HEK293 (cell line): Measurements from ENCODE around the gene ADIPOR1.

Experiments used
- CTCF ChIA-PET: fragments of 350-600 bp; formaldehyde crosslinking; extraction: SDS; loops from one replicate; lab custom pipeline; 2021; ENCODE audit warnings: antibody characterized with exemption; lab: Yijun Ruan, JAX
- POLR2A ChIA-PET: fragments of 300-600 bp; formaldehyde crosslinking; extraction: SDS; loops from one replicate; lab custom pipeline; 2020; ENCODE audit warnings: antibody characterized with exemption, inconsistent platforms; lab: Yijun Ruan, JAX
- H3K27ac ChIP-seq: fragments of 200-500 bp; sonication (Bioruptor generic); 2 replicates; pipeline ENCODE4 v1.5.1; 2014; ENCODE audit warnings: low read depth, low read length, control low read depth, inconsistent platforms; ENCODE audit errors: extremely low read depth
- H3K36me3 ChIP-seq, 2 experiments: fragments of 200-500 bp in 1 of 2; sonication (Bioruptor generic) in 1 of 2; 1 replicate in 1 of 2; 2 replicates in 1 of 2; pipeline ENCODE4 v1.5.1; 2014 to 2017; ENCODE audit warnings: inconsistent platforms in 2 of 2, low read length in 2 of 2; ENCODE audit not compliant: control insufficient read depth in 2 of 2, insufficient read depth in 1 of 2
- H3K4me1 ChIP-seq: fragments of 200-500 bp; sonication (Bioruptor generic); 2 replicates; pipeline ENCODE4 v1.5.1; 2014; ENCODE audit warnings: mild to moderate bottlenecking, low read length, inconsistent platforms; ENCODE audit not compliant: control insufficient read depth, insufficient read depth
- H3K4me3 ChIP-seq: 2 replicates; pipeline ENCODE4 v1.5.1; 2011; ENCODE audit warnings: low read depth, mild to moderate bottlenecking, control low read depth, low read length, moderate library complexity
- H3K9me3 ChIP-seq: fragments of 200-500 bp; sonication (Bioruptor generic); 2 replicates; pipeline ENCODE4 v1.5.1; 2014; ENCODE audit warnings: low read depth, low read length, inconsistent platforms; ENCODE audit not compliant: control insufficient read depth, insufficient read depth
- BCL11A ChIP-seq: fragments of 450-650 bp; formaldehyde crosslinking; IDR thresholded peaks from 2 replicates; pipeline ENCODE4 v1.5.1; 2016; ENCODE audit warnings: low read depth, missing biosample characterization, missing genetic modification characterization
- BCL11B ChIP-seq: fragments of 450-650 bp; formaldehyde crosslinking; IDR thresholded peaks from 2 replicates; pipeline ENCODE4 v1.5.1; 2016; ENCODE audit warnings: low read depth, missing biosample characterization, missing genetic modification characterization
- GLI2 ChIP-seq: fragments of 450-650 bp; formaldehyde crosslinking; IDR thresholded peaks from 2 replicates; pipeline ENCODE4; 2017; ENCODE audit warnings: missing biosample characterization, missing genetic modification characterization, low read depth, borderline replicate concordance
- KLF16 ChIP-seq: fragments of 450-650 bp; formaldehyde crosslinking; IDR thresholded peaks from 2 replicates; pipeline ENCODE4 v1.5.1; 2017; ENCODE audit warnings: missing biosample characterization, missing genetic modification characterization
- MEIS1 ChIP-seq: sonication (generic); formaldehyde crosslinking; IDR thresholded peaks from 2 replicates; pipeline ENCODE4 v1.8.1; 2022; ENCODE audit warnings: missing genetic modification reagents, mild to moderate bottlenecking, borderline replicate concordance
- SCRT1 ChIP-seq: fragments of 450-650 bp; formaldehyde crosslinking; IDR thresholded peaks from 2 replicates; pipeline ENCODE4 v1.5.1; 2016; ENCODE audit warnings: missing biosample characterization, missing genetic modification characterization, borderline replicate concordance
- SCRT2 ChIP-seq: fragments of 450-650 bp; formaldehyde crosslinking; IDR thresholded peaks from 2 replicates; pipeline ENCODE4 v1.5.1; 2016; ENCODE audit warnings: missing biosample characterization, missing genetic modification characterization
- SETDB1 ChIP-seq: IDR thresholded peaks from one replicate; pipeline ENCODE4 v1.6.1; 2017; ENCODE audit warnings: mild to moderate bottlenecking, low read length, moderate library complexity, mixed read lengths; ENCODE audit not compliant: insufficient read length
- YY1 ChIP-seq: fragments of 450-650 bp; formaldehyde crosslinking; IDR thresholded peaks from 2 replicates; pipeline ENCODE4 v1.5.1; 2018; ENCODE audit warnings: missing biosample characterization, missing genetic modification characterization
- YY2 ChIP-seq: fragments of 450-650 bp; formaldehyde crosslinking; IDR thresholded peaks from 2 replicates; pipeline ENCODE4 v1.5.1; 2016; ENCODE audit warnings: missing biosample characterization, missing genetic modification characterization
- ZBTB21 ChIP-seq: fragments of 450-650 bp; formaldehyde crosslinking; IDR thresholded peaks from 2 replicates; pipeline ENCODE4 v1.5.1; 2017; ENCODE audit warnings: missing biosample characterization, missing genetic modification characterization
- ZBTB8A ChIP-seq: fragments of 450-650 bp; formaldehyde crosslinking; IDR thresholded peaks from 2 replicates; pipeline ENCODE4 v1.5.1; 2016; ENCODE audit warnings: missing biosample characterization, missing genetic modification characterization
- ZEB2 ChIP-seq: fragments of 450-650 bp; formaldehyde crosslinking; IDR thresholded peaks from 2 replicates; pipeline ENCODE4 v1.5.1; 2016; ENCODE audit warnings: missing biosample characterization, missing genetic modification characterization
- ZNF112 ChIP-seq: fragments of 450-650 bp; formaldehyde crosslinking; IDR thresholded peaks from 2 replicates; pipeline ENCODE4 v1.5.0; 2017; ENCODE audit warnings: missing biosample characterization, missing genetic modification characterization
- ZNF121 ChIP-seq: fragments of 450-650 bp; formaldehyde crosslinking; IDR thresholded peaks from 2 replicates; pipeline ENCODE4 v1.5.1; 2016; ENCODE audit warnings: missing biosample characterization, missing genetic modification characterization
- ZNF138 ChIP-seq: fragments of 450-650 bp; formaldehyde crosslinking; IDR thresholded peaks from 2 replicates; pipeline ENCODE4 v1.5.1; 2016; ENCODE audit warnings: missing biosample characterization, missing genetic modification characterization, borderline replicate concordance
- ZNF155 ChIP-seq: fragments of 450-650 bp; formaldehyde crosslinking; IDR thresholded peaks from 2 replicates; pipeline ENCODE4 v1.5.1; 2016; ENCODE audit warnings: missing biosample characterization, missing genetic modification characterization
- ZNF169 ChIP-seq: fragments of 450-650 bp; formaldehyde crosslinking; IDR thresholded peaks from 2 replicates; pipeline ENCODE4 v1.5.1; 2016; ENCODE audit warnings: missing biosample characterization, missing genetic modification characterization
- ZNF23 ChIP-seq: fragments of 450-650 bp; formaldehyde crosslinking; IDR thresholded peaks from 2 replicates; pipeline ENCODE4 v1.5.1; 2016; ENCODE audit warnings: missing biosample characterization, missing genetic modification characterization, borderline replicate concordance
- ZNF501 ChIP-seq: fragments of 450-650 bp; formaldehyde crosslinking; IDR thresholded peaks from 2 replicates; pipeline ENCODE4 v1.5.1; 2016; ENCODE audit warnings: missing biosample characterization, missing genetic modification characterization
- ZNF510 ChIP-seq: fragments of 450-650 bp; formaldehyde crosslinking; IDR thresholded peaks from 2 replicates; pipeline ENCODE4 v1.5.1; 2018; ENCODE audit warnings: mild to moderate bottlenecking, missing genetic modification characterization, missing biosample characterization; ENCODE audit not compliant: insufficient replicate concordance
- ZNF544 ChIP-seq: fragments of 450-650 bp; formaldehyde crosslinking; IDR thresholded peaks from 2 replicates; pipeline ENCODE4 v1.5.0; 2017; ENCODE audit warnings: missing biosample characterization, missing genetic modification characterization
- ZNF596 ChIP-seq: fragments of 450-650 bp; IDR thresholded peaks from 2 replicates; pipeline ENCODE4 v1.5.0; 2018; ENCODE audit warnings: missing biosample characterization, mild to moderate bottlenecking, missing genetic modification characterization, moderate library complexity
- ZNF624 ChIP-seq: fragments of 450-650 bp; formaldehyde crosslinking; IDR thresholded peaks from 2 replicates; pipeline ENCODE4 v1.5.1; 2017; ENCODE audit warnings: missing biosample characterization, missing genetic modification characterization
- TF ChIP-seq, protein P1 (sequence below): fragments of 450-650 bp; IDR thresholded peaks from 2 replicates; pipeline ENCODE4 v1.5.1; 2018; ENCODE audit warnings: missing biosample characterization, missing genetic modification characterization
- TF ChIP-seq, protein P2 (sequence below): fragments of 450-650 bp; formaldehyde crosslinking; IDR thresholded peaks from 2 replicates; pipeline ENCODE4 v1.5.1; 2016; ENCODE audit warnings: missing biosample characterization, missing genetic modification characterization
- TF ChIP-seq, protein P3 (sequence below): fragments of 450-650 bp; formaldehyde crosslinking; IDR thresholded peaks from 2 replicates; pipeline ENCODE4 v1.5.1; 2016; ENCODE audit warnings: missing biosample characterization, missing genetic modification characterization
- TF ChIP-seq, protein P4 (sequence below): fragments of 450-650 bp; formaldehyde crosslinking; IDR thresholded peaks from 2 replicates; pipeline ENCODE4 v1.5.1; 2016; ENCODE audit warnings: missing biosample characterization, missing genetic modification characterization
- TF ChIP-seq, protein P5 (sequence below): fragments of 450-650 bp; formaldehyde crosslinking; IDR thresholded peaks from 2 replicates; pipeline ENCODE4 v1.5.1; 2016; ENCODE audit warnings: missing biosample characterization, missing genetic modification characterization

Gene ADIPOR1

DNA sequence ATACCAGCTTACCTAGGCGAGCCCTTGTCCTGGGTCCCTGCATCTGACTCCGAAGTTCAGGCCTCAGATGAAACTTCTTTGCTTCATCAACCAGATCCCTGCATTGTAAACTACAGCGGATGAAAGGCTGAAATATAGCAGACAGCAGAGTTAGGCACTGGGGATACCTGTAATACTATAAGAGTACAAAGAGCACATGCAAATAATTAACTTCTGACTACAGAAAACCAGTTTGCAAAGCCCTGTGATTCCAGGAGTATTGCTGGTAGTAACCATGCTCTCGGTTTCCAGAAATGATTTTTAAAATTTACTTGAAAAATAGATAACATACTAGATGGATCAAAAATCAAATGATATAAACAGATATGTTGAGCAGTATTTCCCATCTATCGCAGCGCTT lies 49.1 kb downstream of the ADIPOR1 start (continued):
- TF ChIP-seq, protein P1, sequence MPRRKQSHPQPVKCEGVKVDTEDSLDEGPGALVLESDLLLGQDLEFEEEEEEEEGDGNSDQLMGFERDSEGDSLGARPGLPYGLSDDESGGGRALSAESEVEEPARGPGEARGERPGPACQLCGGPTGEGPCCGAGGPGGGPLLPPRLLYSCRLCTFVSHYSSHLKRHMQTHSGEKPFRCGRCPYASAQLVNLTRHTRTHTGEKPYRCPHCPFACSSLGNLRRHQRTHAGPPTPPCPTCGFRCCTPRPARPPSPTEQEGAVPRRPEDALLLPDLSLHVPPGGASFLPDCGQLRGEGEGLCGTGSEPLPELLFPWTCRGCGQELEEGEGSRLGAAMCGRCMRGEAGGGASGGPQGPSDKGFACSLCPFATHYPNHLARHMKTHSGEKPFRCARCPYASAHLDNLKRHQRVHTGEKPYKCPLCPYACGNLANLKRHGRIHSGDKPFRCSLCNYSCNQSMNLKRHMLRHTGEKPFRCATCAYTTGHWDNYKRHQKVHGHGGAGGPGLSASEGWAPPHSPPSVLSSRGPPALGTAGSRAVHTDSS (tag by site-specific recombination), result no peak
- TF ChIP-seq ZEB2 (tag by site-specific recombination), result no peak
- no peak for TF ChIP-seq ZNF155 (tag by site-specific recombination)
- TF ChIP-seq YY2, result no peak
- no peak for TF ChIP-seq ZNF112 (tag by site-specific recombination)
- TF ChIP-seq ZNF121, result no peak
- TF ChIP-seq, protein P2, sequence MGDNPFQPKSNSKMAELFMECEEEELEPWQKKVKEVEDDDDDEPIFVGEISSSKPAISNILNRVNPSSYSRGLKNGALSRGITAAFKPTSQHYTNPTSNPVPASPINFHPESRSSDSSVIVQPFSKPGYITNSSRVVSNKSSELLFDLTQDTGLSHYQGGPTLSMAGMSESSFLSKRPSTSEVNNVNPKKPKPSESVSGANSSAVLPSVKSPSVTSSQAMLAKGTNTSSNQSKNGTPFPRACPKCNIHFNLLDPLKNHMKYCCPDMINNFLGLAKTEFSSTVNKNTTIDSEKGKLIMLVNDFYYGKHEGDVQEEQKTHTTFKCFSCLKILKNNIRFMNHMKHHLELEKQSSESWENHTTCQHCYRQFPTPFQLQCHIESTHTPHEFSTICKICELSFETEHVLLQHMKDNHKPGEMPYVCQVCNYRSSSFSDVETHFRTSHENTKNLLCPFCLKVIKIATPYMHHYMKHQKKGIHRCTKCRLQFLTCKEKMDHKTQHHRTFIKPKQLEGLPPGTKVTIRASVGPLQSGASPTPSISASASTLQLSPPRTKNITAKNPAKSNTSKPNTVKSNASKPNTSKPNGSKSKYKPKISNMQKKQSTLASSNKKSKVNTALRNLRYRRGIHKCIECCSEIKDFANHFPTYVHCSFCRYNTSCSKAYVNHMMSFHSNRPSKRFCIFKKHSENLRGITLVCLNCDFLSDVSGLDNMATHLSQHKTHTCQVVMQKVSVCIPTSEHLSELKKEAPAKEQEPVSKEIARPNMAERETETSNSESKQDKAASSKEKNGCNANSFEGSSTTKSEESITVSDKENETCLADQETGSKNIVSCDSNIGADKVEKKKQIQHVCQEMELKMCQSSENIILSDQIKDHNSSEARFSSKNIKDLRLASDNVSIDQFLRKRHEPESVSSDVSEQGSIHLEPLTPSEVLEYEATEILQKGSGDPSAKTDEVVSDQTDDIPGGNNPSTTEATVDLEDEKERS (tag by site-specific recombination), result no peak
- no peak for TF ChIP-seq BCL11B (tag by site-specific recombination)
- TF ChIP-seq KLF16 (tag by site-specific recombination), result no peak
- no peak for TF ChIP-seq ZNF624 (tag by site-specific recombination)
- no peak for TF ChIP-seq ZNF23 (tag by site-specific recombination)
- TF ChIP-seq, all 188 proteins: peak for 0

DNA sequence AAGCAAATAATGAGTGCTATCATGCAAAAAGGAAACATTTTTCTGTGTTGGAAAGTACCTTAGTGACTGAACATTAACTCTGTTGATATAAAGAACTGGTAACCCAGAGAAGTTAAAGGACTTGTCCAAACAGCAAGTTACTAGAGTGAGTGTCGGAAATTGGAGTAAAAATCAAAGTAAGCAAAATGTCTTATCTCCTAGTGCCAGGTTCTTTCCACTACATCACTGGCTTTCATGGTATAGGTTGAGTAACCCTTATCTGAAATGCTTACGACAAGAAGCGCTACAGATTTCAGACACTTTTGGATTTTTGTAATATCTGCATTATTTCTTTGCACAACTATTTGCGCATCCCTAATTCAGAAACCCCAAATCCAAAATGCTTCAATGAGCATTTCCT lies 52.8 kb downstream of the ADIPOR1 start:
- POLR2A ChIA-PET, result no interaction called here
- no peaks in the 10 kb centered on the region for H3K4me1 ChIP-seq
- H3K4me3 ChIP-seq, result no peak overlapping the region
- H3K27ac ChIP-seq, result no peak overlapping the region
- CTCF ChIA-PET, result no interaction called here
- H3K9me3 ChIP-seq, result no peaks in the 10 kb centered on the region
- TF ChIP-seq SCRT1 (tag by site-specific recombination) (no peak), ZNF510 (tag by site-specific recombination) (no peak), ZNF544 (tag by site-specific recombination) (no peak), SETDB1 (no peak), ZBTB21 (tag by site-specific recombination) (no peak), ZNF169 (tag by site-specific recombination) (no peak), ZNF501 (tag by site-specific recombination) (no peak), ZNF138 (no peak), ZNF624 (tag by site-specific recombination) (no peak), BCL11A (tag by site-specific recombination) (no peak), SCRT2 (tag by site-specific recombination) (no peak), MEIS1 (no peak), ZNF596 (no peak), YY1 (tag by site-specific recombination) (no peak), ZBTB8A (tag by site-specific recombination) (no peak), GLI2 (tag by site-specific recombination) (no peak)
- TF ChIP-seq, protein P3, sequence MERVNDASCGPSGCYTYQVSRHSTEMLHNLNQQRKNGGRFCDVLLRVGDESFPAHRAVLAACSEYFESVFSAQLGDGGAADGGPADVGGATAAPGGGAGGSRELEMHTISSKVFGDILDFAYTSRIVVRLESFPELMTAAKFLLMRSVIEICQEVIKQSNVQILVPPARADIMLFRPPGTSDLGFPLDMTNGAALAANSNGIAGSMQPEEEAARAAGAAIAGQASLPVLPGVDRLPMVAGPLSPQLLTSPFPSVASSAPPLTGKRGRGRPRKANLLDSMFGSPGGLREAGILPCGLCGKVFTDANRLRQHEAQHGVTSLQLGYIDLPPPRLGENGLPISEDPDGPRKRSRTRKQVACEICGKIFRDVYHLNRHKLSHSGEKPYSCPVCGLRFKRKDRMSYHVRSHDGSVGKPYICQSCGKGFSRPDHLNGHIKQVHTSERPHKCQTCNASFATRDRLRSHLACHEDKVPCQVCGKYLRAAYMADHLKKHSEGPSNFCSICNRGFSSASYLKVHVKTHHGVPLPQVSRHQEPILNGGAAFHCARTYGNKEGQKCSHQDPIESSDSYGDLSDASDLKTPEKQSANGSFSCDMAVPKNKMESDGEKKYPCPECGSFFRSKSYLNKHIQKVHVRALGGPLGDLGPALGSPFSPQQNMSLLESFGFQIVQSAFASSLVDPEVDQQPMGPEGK (tag by site-specific recombination), result no peak
- TF ChIP-seq, protein P4, sequence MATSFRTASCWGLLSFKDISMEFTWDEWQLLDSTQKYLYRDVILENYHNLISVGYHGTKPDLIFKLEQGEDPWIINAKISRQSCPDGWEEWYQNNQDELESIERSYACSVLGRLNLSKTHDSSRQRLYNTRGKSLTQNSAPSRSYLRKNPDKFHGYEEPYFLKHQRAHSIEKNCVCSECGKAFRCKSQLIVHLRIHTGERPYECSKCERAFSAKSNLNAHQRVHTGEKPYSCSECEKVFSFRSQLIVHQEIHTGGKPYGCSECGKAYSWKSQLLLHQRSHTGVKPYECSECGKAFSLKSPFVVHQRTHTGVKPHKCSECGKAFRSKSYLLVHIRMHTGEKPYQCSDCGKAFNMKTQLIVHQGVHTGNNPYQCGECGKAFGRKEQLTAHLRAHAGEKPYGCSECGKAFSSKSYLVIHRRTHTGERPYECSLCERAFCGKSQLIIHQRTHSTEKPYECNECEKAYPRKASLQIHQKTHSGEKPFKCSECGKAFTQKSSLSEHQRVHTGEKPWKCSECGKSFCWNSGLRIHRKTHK (tag by site-specific recombination), result no peak
- TF ChIP-seq, protein P5, sequence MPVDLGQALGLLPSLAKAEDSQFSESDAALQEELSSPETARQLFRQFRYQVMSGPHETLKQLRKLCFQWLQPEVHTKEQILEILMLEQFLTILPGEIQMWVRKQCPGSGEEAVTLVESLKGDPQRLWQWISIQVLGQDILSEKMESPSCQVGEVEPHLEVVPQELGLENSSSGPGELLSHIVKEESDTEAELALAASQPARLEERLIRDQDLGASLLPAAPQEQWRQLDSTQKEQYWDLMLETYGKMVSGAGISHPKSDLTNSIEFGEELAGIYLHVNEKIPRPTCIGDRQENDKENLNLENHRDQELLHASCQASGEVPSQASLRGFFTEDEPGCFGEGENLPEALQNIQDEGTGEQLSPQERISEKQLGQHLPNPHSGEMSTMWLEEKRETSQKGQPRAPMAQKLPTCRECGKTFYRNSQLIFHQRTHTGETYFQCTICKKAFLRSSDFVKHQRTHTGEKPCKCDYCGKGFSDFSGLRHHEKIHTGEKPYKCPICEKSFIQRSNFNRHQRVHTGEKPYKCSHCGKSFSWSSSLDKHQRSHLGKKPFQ, result no peak
- peaks cover 20 to 59% of the 10 kb centered on the region in 2 experiments; a peak in 2 of 3 replicates for H3K36me3 ChIP-seq
